HL-60 (cell line): ENCODE data around the gene DIP2A.

Experiments used
- DNase-seq, 2 experiments: peaks; one replicate each; pipeline ENCODE4 v3.0.0-alpha.2; 2010 to 2020; ENCODE audit warnings: low read depth in 1 of 2, low spot score in 1 of 2
- H3K27ac ChIP-seq: fragments of 250-450 bp; sonication (Bioruptor Pico); replicated peaks from 2 replicates; pipeline ENCODE4 v1.5.1; 2020; ENCODE audit warnings: mild to moderate bottlenecking, moderate library complexity
- H3K27me3 ChIP-seq: fragments of 250-450 bp; sonication (Bioruptor Pico); 2 replicates; pipeline ENCODE4 v1.5.1; 2021; ENCODE audit warnings: mild to moderate bottlenecking, moderate library complexity; ENCODE audit not compliant: insufficient read depth, poor library complexity, severe bottlenecking
- H3K4me3 ChIP-seq: replicated peaks from 2 replicates; pipeline ENCODE4 v1.5.1; 2011; ENCODE audit warnings: mild to moderate bottlenecking, control low read depth, low read length; ENCODE audit not compliant: insufficient read depth
- GABPA ChIP-seq: IDR thresholded peaks from 2 replicates; pipeline ENCODE4 v1.6.1; 2012; ENCODE audit warnings: low read depth
- POLR2AphosphoS5 ChIP-seq: IDR thresholded peaks from 2 replicates; pipeline ENCODE4 v1.6.1; 2012; ENCODE audit warnings: low read depth
- REST ChIP-seq: IDR thresholded peaks from 2 replicates; pipeline ENCODE4 v1.6.1; 2012; ENCODE audit warnings: low read depth; ENCODE audit not compliant: insufficient replicate concordance
- SPI1 ChIP-seq: IDR thresholded peaks from 2 replicates; pipeline ENCODE4 v1.6.1; 2012; ENCODE audit warnings: low read depth, mild to moderate bottlenecking, borderline replicate concordance
- TF ChIP-seq, protein P1 (sequence below): IDR thresholded peaks from one replicate; pipeline ENCODE4 v1.5.1; 2011; ENCODE audit warnings: low read length, control low read depth, inconsistent platforms; ENCODE audit not compliant: insufficient read depth

The DIP2A gene

DNA sequence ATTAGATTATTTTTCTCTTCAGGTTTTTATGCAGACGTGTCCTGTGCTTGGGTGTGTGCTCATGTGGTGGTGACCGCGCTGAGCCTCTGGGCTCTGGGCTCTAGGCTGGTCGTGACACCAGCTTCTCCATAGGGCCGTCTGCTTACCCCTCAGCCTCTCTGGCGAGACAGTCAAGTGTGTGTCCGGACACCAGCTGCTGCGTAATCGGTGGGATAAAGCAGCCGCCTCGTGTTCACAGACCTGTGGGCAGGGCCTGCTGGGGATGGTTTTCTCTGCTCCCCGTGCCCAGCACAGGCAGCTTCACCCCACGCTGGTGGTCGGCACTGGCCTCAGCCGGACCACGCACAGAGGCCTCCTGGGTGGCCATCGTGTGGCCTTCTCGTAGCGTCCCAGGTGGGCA lies 33.6 kb upstream of the DIP2A start:
- no peak overlapping the region for H3K4me3 ChIP-seq
- no peak overlapping the region for H3K27ac ChIP-seq
- TF ChIP-seq, protein P1, sequence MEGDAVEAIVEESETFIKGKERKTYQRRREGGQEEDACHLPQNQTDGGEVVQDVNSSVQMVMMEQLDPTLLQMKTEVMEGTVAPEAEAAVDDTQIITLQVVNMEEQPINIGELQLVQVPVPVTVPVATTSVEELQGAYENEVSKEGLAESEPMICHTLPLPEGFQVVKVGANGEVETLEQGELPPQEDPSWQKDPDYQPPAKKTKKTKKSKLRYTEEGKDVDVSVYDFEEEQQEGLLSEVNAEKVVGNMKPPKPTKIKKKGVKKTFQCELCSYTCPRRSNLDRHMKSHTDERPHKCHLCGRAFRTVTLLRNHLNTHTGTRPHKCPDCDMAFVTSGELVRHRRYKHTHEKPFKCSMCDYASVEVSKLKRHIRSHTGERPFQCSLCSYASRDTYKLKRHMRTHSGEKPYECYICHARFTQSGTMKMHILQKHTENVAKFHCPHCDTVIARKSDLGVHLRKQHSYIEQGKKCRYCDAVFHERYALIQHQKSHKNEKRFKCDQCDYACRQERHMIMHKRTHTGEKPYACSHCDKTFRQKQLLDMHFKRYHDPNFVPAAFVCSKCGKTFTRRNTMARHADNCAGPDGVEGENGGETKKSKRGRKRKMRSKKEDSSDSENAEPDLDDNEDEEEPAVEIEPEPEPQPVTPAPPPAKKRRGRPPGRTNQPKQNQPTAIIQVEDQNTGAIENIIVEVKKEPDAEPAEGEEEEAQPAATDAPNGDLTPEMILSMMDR: no peak
- TF ChIP-seq REST (no peak), POLR2AphosphoS5 (no peak), GABPA (no peak), SPI1 (no peak)
- no peak for DNase-seq
- no peaks in the 10 kb centered on the region for H3K27me3 ChIP-seq

DNA sequence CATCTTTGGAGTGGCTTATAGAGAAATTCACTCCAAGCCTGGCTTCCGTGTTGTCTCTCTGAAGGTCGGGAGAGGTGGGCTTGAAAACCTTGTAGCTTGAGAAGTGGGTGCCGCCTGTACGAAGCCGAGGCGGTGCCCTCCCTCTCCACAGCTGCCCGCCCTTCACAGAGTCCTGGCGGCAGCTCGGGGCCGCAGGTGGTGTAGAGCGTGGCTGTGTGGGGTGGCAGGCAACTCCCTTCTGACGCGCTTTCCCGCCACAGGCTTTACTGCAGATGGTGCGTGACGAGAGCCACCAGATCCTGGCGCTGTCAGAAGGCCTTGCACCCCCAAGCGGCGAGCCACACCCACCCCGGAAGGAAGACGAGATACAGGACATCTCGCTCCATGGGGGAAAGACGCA lies 33.1 kb upstream of the DIP2A start:
- no peak for DNase-seq
- no peak overlapping the region for H3K27ac ChIP-seq
- H3K4me3 ChIP-seq: no peak overlapping the region
- TF ChIP-seq SPI1 (no peak), REST (no peak), GABPA (no peak), POLR2AphosphoS5 (no peak)
- TF ChIP-seq, protein P1: no peak
- no peaks in the 10 kb centered on the region for H3K27me3 ChIP-seq

- no peak for DNase-seq
- TF ChIP-seq REST (no peak), POLR2AphosphoS5 (no peak), GABPA (no peak), SPI1 (no peak)
- TF ChIP-seq, protein P1: no peak
- H3K27ac ChIP-seq: no peak overlapping the region
- no peak overlapping the region for H3K4me3 ChIP-seq
- H3K27me3 ChIP-seq: no peaks in the 10 kb centered on the region
Measured at GRCh38 chr21:46426313-46427046, 32.2 kb upstream of the DIP2A start.
